GM21423 (cell line): ENCODE results near the gene TMEM81.

Source experiments
- ATAC-seq: cut with Tn5 transposase; IDR thresholded peaks from one replicate; pipeline ENCODE4 v1.9.1; 2021; ENCODE audit warnings: mild to moderate bottlenecking, moderate library complexity; ENCODE audit not compliant: unreplicated experiment

TMEM81 gene

GRCh38 chr1:205038132-205038786 is 46.0 kb downstream of the TMEM81 start:
- no peak for ATAC-seq

GRCh38 chr1:205037539-205037938 is 46.7 kb downstream of the TMEM81 start:
- no peak for ATAC-seq
